HG03025 (cell line): ENCODE data around the gene DTL.
A peak's percentile ranks its signal among the peaks of the same experiment; 100 is the strongest.
"Not testable (repeated sequence)": the region's sequence is repeated elsewhere in the genome, so short reads cannot be mapped to it uniquely, and the experiment has no call there.

Experiments used
- ATAC-seq: cut with Tn5 transposase; IDR thresholded peaks from one replicate; pipeline ENCODE4 v1.9.1; 2021; ENCODE audit warnings: mild to moderate bottlenecking, moderate library complexity; ENCODE audit not compliant: unreplicated experiment, low FRiP score

The DTL gene

GRCh38 chr1:212035123-212035834, at the start of gene DTL, which contains the start of gene INTS7:
Gene DTL (plus strand): TSS chr1:212035748. CDS start chr1:212035891, 143 bp downstream.
Gene INTS7 (minus strand): TSS chr1:212035557. CDS start chr1:212035437, 120 bp downstream.
- ATAC-seq = peak; percentile 65

GRCh38 chr1:211986628-211987254, 48.8 kb upstream of the DTL start:
- no peak for ATAC-seq

- ATAC-seq = no peak
Observed at GRCh38 chr1:211991695-211992094, 43.9 kb upstream of the DTL start.

GRCh38 chr1:211997426-211997825, 38.1 kb upstream of the DTL start:
- not testable (repeated sequence) for ATAC-seq

- no peak for ATAC-seq
Observed at GRCh38 chr1:212002536-212002935, 33.0 kb upstream of the DTL start.

- ATAC-seq = no peak
Observed at GRCh38 chr1:212004895-212005608, 30.5 kb upstream of the DTL start.

- ATAC-seq = no peak
Observed at GRCh38 chr1:212007178-212007577, 28.4 kb upstream of the DTL start.

- ATAC-seq = no peak
Observed at GRCh38 chr1:212007886-212008285, 27.7 kb upstream of the DTL start.

- no peak for ATAC-seq
Observed at GRCh38 chr1:212009561-212009960, 26.0 kb upstream of the DTL start.

GRCh38 chr1:212010004-212010403, 25.5 kb upstream of the DTL start:
- ATAC-seq = no peak

- no peak for ATAC-seq
Observed at GRCh38 chr1:212012034-212012740, 23.4 kb upstream of the DTL start.

- no peak for ATAC-seq
Observed at GRCh38 chr1:212013672-212014071, 21.9 kb upstream of the DTL start.

- no peak for ATAC-seq
Observed at GRCh38 chr1:212020975-212021374, 14.6 kb upstream of the DTL start.

- no peak for ATAC-seq
Observed at GRCh38 chr1:212021563-212021962, 14.0 kb upstream of the DTL start.

- ATAC-seq = not testable (repeated sequence)
Observed at GRCh38 chr1:212022908-212023307, 12.6 kb upstream of the DTL start.

- ATAC-seq = no peak
Observed at GRCh38 chr1:212024469-212025149, 10.9 kb upstream of the DTL start.

- ATAC-seq = not testable (repeated sequence)
Observed at GRCh38 chr1:212027727-212028126, 7.8 kb upstream of the DTL start.

GRCh38 chr1:212030936-212031528, 4.5 kb upstream of the DTL start:
- ATAC-seq = no peak

- ATAC-seq = peak; percentile 1
Observed at GRCh38 chr1:212034516-212035122, 929 bp upstream of the DTL start.
